IMR-90 (cell line): ENCODE results near the gene RANBP9.

Source experiments
- CEBPB ChIP-seq: IDR thresholded peaks from 2 replicates; pipeline ENCODE4 v1.6.1; 2012; ENCODE audit warnings: low read depth, low read length, improper control_type of control experiment
- CTCF ChIP-seq: conservative IDR thresholded peaks from 2 replicates; pipeline ENCODE4 v1.5.1; 2012; ENCODE audit warnings: mild to moderate bottlenecking, low read depth, low read length, improper control_type of control experiment
- FOS ChIP-seq: fragments of 150-350 bp; IDR thresholded peaks from 2 replicates; pipeline ENCODE4 v1.6.1; 2016; ENCODE audit warnings: low read depth, low read length
- MAZ ChIP-seq: IDR thresholded peaks from 2 replicates; pipeline ENCODE4 v1.6.1; 2012; ENCODE audit warnings: low read depth, mild to moderate bottlenecking, low read length, improper control_type of control experiment, moderate library complexity, borderline replicate concordance
- MXI1 ChIP-seq: IDR thresholded peaks from 2 replicates; pipeline ENCODE4 v1.6.1; 2012; ENCODE audit warnings: low read depth, mild to moderate bottlenecking, low read length, moderate library complexity, borderline replicate concordance
- POLR2A ChIP-seq: IDR thresholded peaks from 2 replicates; pipeline ENCODE4 v1.6.1; 2012; ENCODE audit warnings: mild to moderate bottlenecking, low read depth, low read length
- RAD21 ChIP-seq: IDR thresholded peaks from 2 replicates; pipeline ENCODE4 v1.6.1; 2012; ENCODE audit warnings: low read length, improper control_type of control experiment
- RCOR1 ChIP-seq: IDR thresholded peaks from 2 replicates; pipeline ENCODE4 v1.6.1; 2012; ENCODE audit warnings: mild to moderate bottlenecking, low read length, improper control_type of control experiment; ENCODE audit not compliant: insufficient replicate concordance
- RFX5 ChIP-seq: IDR thresholded peaks from 2 replicates; pipeline ENCODE4 v1.8.0; 2012; ENCODE audit warnings: low read depth, mild to moderate bottlenecking, low read length, moderate library complexity
- SMC3 ChIP-seq: fragments of 150-350 bp; IDR thresholded peaks from 2 replicates; pipeline ENCODE4 v1.6.1; 2016; ENCODE audit warnings: low read depth, mild to moderate bottlenecking, antibody characterized with exemption, low read length, moderate library complexity
- USF2 ChIP-seq: fragments of 150-350 bp; IDR thresholded peaks from 2 replicates; pipeline ENCODE4 v1.6.1; 2017; ENCODE audit warnings: mild to moderate bottlenecking, antibody characterized with exemption, low read length, low read depth

DNA sequence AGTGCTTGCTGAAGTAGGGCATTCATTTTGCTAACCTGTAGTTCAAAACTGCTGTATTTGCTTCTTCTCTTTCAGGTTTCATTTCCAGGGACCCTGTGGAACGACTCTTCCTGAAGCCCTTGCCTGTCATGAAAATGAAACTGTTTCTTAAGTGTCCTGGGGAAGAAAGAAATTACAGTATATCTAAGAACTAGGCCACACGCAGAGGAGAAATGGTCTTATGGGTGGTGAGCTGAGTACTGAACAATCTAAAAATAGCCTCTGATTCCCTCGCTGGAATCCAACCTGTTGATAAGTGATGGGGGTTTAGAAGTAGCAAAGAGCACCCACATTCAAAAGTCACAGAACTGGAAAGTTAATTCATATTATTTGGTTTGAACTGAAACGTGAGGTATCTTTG lies 99.9 kb downstream of the RANBP9 start:
- TF ChIP-seq CTCF: no peak
- no peak for TF ChIP-seq SMC3
- TF ChIP-seq RFX5: no peak
- TF ChIP-seq POLR2A: no peak
- TF ChIP-seq USF2: no peak
- no peak for TF ChIP-seq RCOR1
- no peak for TF ChIP-seq MAZ
- no peak for TF ChIP-seq MXI1
- TF ChIP-seq RAD21: no peak
- no peak for TF ChIP-seq FOS
- TF ChIP-seq CEBPB: no peak
